Transverse colon (tissue), 4 donors: ENCODE data around the gene SLC39A11.
"Not testable (repeated sequence)": the region's sequence is repeated elsewhere in the genome, so short reads cannot be mapped to it uniquely, and the experiment has no call there.

ENCODE experiments used
- CTCF ChIP-seq, 5 experiments: fragments of 200-600 bp in 3 of 5; fragments of 450-650 bp in 2 of 5; sonication (generic) in 3 of 5; IDR thresholded peaks; 1 replicate in 2 of 5; 2 replicates in 3 of 5; pipeline ENCODE4 v1.5.1; 2016 to 2017; ENCODE audit warnings: antibody characterized with exemption in 5 of 5, inconsistent platforms in 3 of 5, mild to moderate bottlenecking in 2 of 5, moderate library complexity in 1 of 5
- POLR2AphosphoS5 ChIP-seq, 3 donors: sonication (generic); formaldehyde crosslinking; IDR thresholded peaks; one replicate each; pipeline ENCODE4 v1.6.1; 2016; ENCODE audit warnings: antibody characterized with exemption in 3 of 3

- not testable (repeated sequence) for TF ChIP-seq CTCF, POLR2AphosphoS5 (IDR thresholded peaks at IDR 0.05)
These were observed 32.8 kb downstream of the SLC39A11 start for GRCh38 chr17:73059713-73060112.
